A549 treated with RU486 at 1 μM for 4 hours (cell line): ENCODE measurements around the gene SAP130. TPM values are rescaled to one million over a fixed set of nuclear protein-coding genes. Genes with fewer than 3 reads are reported as not detected.

Source experiments
- total RNA-seq: library from RNA; stranded (reverse); fragments of 200-300 nt; extraction: Qiagen RNA extraction; gene quantifications from 5 replicates; pipeline ENCODE4 v1.2.3, GENCODE V29; 2022; ENCODE audit warnings: low read depth

The SAP130 gene
- 11.8 to 12.4 TPM (median 12.2 TPM) in 5 replicates for total RNA-seq

GRCh38 chr2:128027801-128028667 lies at the start of gene SAP130:
Gene SAP130, minus strand, starts transcription at chr2:128028059. Its CDS starts 1,767 bp downstream, at chr2:128026292.

Other genes starting within 250 kb of the SAP130 start
- 20.7 to 23.4 TPM (median 22.6 TPM) in 5 replicates for gene WDR33, start 216.9 kb downstream of the SAP130 start, total RNA-seq
- gene POLR2D, start 169.9 kb downstream of the SAP130 start, total RNA-seq: 52.5 to 57.2 TPM (median 52.9 TPM) in 5 replicates
- 14.3 to 19.3 TPM (median 18.9 TPM) in 5 replicates for gene AMMECR1L, start 142.1 kb downstream of the SAP130 start, total RNA-seq
- 18.1 to 25.8 TPM (median 22.3 TPM) in 5 replicates for gene UGGT1, start 63.1 kb upstream of the SAP130 start, total RNA-seq